GM18858 (cell line): ENCODE data around the gene UCKL1.
"Not testable (repeated sequence)": the region's sequence is repeated elsewhere in the genome, so short reads cannot be mapped to it uniquely, and the experiment has no call there.

Experiments
- ATAC-seq: cut with Tn5 transposase; IDR thresholded peaks from one replicate; pipeline ENCODE4 v1.9.1; 2021; ENCODE audit not compliant: unreplicated experiment

Gene UCKL1

GRCh38 chr20:63972312-63973159, 16.3 kb upstream of the UCKL1 start:
- ATAC-seq: no peak

- not testable (repeated sequence) for ATAC-seq
Observed at GRCh38 chr20:63971960-63972311, 15.7 kb upstream of the UCKL1 start.

- no peak for ATAC-seq
Observed at GRCh38 chr20:63970714-63971431, 14.7 kb upstream of the UCKL1 start.

GRCh38 chr20:63969838-63970713, 13.9 kb upstream of the UCKL1 start, which contains the start of gene ZNF512B:
Gene ZNF512B (minus strand): TSS chr20:63969930. CDS start chr20:63967950, 1,980 bp downstream.
- no peak for ATAC-seq

- ATAC-seq: no peak
Observed at GRCh38 chr20:63968928-63969760, 12.9 kb upstream of the UCKL1 start.

- no peak for ATAC-seq
Observed at GRCh38 chr20:63968136-63968927, 12.1 kb upstream of the UCKL1 start.

GRCh38 chr20:63967330-63968135, 11.3 kb upstream of the UCKL1 start:
- no peak for ATAC-seq

- ATAC-seq: no peak
Observed at GRCh38 chr20:63966944-63967322, 10.7 kb upstream of the UCKL1 start.

- ATAC-seq: no peak
Observed at GRCh38 chr20:63966172-63966943, 10.1 kb upstream of the UCKL1 start.

- ATAC-seq: no peak
Observed at GRCh38 chr20:63964412-63964811, 8.2 kb upstream of the UCKL1 start.

- ATAC-seq: no peak
Observed at GRCh38 chr20:63963784-63964301, 7.6 kb upstream of the UCKL1 start.

- ATAC-seq: no peak
Observed at GRCh38 chr20:63963348-63963741, 7.1 kb upstream of the UCKL1 start.

- no peak for ATAC-seq
Observed at GRCh38 chr20:63962426-63963347, 6.5 kb upstream of the UCKL1 start.

GRCh38 chr20:63961664-63962425, 5.6 kb upstream of the UCKL1 start:
- ATAC-seq: no peak

GRCh38 chr20:63960654-63961621, 4.7 kb upstream of the UCKL1 start:
- ATAC-seq: not testable (repeated sequence)
